ENCODE measurements around the gene PMAIP1.

GRCh38 chr18:59907660-59908059, 7.9 kb downstream of the PMAIP1 start:
- TF ChIP-seq, protein P1, sequence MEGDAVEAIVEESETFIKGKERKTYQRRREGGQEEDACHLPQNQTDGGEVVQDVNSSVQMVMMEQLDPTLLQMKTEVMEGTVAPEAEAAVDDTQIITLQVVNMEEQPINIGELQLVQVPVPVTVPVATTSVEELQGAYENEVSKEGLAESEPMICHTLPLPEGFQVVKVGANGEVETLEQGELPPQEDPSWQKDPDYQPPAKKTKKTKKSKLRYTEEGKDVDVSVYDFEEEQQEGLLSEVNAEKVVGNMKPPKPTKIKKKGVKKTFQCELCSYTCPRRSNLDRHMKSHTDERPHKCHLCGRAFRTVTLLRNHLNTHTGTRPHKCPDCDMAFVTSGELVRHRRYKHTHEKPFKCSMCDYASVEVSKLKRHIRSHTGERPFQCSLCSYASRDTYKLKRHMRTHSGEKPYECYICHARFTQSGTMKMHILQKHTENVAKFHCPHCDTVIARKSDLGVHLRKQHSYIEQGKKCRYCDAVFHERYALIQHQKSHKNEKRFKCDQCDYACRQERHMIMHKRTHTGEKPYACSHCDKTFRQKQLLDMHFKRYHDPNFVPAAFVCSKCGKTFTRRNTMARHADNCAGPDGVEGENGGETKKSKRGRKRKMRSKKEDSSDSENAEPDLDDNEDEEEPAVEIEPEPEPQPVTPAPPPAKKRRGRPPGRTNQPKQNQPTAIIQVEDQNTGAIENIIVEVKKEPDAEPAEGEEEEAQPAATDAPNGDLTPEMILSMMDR (IDR thresholded peaks at IDR 0.05): no peak
- TF ChIP-seq ZFX (IDR thresholded peaks at IDR 0.05; ENCODE audit: borderline replicate concordance): no peak
